ENCODE results near the gene WASL. TPM values are rescaled to one million over a fixed set of nuclear protein-coding genes. Genes with fewer than 3 reads are reported as not detected.
"Not testable (repeated sequence)": the region's sequence is repeated elsewhere in the genome, so short reads cannot be mapped to it uniquely, and the experiment has no call there.

WASL gene
- total and polyA plus RNA-seq, 7 donors, result 17.6 to 37.8 (median 31.0) TPM

DNA sequence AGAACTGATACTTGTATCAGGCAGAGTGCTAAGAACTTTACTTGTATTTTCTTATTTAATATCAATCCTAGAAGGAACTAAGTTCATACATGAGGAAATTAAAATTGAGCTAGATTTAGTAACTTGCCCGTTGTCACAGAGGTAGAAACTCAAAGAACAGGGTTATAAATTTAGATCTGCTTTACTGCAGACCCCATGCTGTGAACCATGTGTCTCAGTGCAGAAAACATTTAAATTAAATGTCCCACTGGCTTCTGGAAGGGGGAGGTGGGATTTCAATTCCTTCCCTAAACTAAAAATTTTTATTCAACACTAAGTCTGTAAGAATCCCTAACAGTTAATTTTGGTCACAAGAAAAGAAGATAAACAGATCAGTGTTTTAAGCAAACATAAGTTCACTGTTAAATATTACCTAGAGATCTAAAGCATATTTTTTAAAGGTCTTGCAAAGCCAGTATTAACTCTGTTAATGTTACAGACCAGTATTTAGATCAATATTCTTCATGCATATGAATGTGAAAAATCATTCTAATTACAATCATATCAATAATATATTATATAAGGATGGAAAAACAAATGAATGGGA lies 23.1 kb downstream of the WASL start:
- DNase-seq (no peak), ATAC-seq (no peak)
- Histone ChIP-seq H3K4me1 (peaks cover 57% of the 10 kb centered on the region), H3K9me3 (no peaks in the 10 kb centered on the region), H3K27ac (no peak overlapping the region), H3K36me3 (ENCODE audit: insufficient read depth in 1 of 2, low read depth in 1 of 2) (no peaks in the 10 kb centered on the region), H3K4me3 (no peak overlapping the region), H3K27me3 (ENCODE audit: insufficient read depth in 3 of 3, low read length in 2 of 3) (no peaks in the 10 kb centered on the region)
- TF ChIP-seq, protein P1, sequence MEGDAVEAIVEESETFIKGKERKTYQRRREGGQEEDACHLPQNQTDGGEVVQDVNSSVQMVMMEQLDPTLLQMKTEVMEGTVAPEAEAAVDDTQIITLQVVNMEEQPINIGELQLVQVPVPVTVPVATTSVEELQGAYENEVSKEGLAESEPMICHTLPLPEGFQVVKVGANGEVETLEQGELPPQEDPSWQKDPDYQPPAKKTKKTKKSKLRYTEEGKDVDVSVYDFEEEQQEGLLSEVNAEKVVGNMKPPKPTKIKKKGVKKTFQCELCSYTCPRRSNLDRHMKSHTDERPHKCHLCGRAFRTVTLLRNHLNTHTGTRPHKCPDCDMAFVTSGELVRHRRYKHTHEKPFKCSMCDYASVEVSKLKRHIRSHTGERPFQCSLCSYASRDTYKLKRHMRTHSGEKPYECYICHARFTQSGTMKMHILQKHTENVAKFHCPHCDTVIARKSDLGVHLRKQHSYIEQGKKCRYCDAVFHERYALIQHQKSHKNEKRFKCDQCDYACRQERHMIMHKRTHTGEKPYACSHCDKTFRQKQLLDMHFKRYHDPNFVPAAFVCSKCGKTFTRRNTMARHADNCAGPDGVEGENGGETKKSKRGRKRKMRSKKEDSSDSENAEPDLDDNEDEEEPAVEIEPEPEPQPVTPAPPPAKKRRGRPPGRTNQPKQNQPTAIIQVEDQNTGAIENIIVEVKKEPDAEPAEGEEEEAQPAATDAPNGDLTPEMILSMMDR (IDR thresholded peaks at IDR 0.05), result no peak
- WGBS, 3 donors, result 22 to 36% (median 23%) methylated on average over 1 of the region's 1 CpG
- intact Hi-C loops (cut with DNase I), result no loop called here

DNA sequence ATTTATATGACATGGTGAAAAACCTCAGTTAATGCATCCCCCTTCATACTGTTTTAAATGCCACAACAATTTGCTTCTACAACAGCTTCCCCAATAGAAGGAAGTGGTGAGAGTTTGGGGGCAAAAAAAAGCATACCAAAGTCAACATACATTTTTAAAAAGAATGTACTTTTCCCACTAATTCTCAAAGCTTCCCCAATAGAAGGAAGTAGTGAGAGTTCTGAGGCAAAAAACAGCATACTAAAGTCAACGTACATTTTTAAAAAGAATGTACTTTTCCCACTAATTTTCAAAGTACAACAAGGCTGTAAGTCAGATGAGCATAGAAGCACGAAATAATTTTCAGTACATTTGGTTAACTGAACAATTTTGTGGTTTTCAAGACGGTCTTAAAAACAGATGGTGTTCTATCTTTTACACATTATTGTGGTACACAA lies 24.0 kb downstream of the WASL start:
- 49 to 69% (median 49%) methylated on average over 3 of the region's 3 CpGs for WGBS, 3 donors
- DNase-seq (no peak), ATAC-seq (no peak)
- H3K27me3 ChIP-seq (ENCODE audit: insufficient read depth in 3 of 3, low read length in 2 of 3), result no peaks in the 10 kb centered on the region
- no peak overlapping the region for H3K27ac ChIP-seq
- H3K36me3 ChIP-seq (ENCODE audit: insufficient read depth in 1 of 2, low read depth in 1 of 2), result no peaks in the 10 kb centered on the region
- TF ChIP-seq, protein P1 (IDR thresholded peaks at IDR 0.05), result no peak
- peaks cover 60% of the 10 kb centered on the region for H3K4me1 ChIP-seq
- no peak overlapping the region for H3K4me3 ChIP-seq
- intact Hi-C loops (cut with DNase I), result no loop called here
- H3K9me3 ChIP-seq, result no peaks in the 10 kb centered on the region

DNA sequence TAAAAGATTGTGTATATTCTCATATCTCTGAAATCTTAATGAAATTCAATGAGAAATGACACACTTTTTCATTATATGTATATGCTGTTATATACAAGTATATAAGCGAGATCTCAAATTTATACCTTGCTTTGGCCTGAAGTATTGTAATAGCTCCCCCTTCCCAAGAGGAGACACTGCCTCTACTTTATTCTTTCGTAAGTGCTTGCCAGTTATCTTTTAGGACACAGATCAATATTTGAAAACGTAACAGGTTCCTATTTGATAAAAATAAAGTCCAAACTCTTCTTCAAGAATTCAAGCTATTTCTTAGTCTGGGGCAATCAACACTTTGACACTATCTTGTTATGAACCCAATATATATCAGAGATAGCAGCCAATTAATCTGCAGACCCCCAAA lies 24.9 kb downstream of the WASL start:
- H3K4me1 ChIP-seq, result peaks cover 63% of the 10 kb centered on the region
- TF ChIP-seq, protein P1 (IDR thresholded peaks at IDR 0.05), result no peak

DNA sequence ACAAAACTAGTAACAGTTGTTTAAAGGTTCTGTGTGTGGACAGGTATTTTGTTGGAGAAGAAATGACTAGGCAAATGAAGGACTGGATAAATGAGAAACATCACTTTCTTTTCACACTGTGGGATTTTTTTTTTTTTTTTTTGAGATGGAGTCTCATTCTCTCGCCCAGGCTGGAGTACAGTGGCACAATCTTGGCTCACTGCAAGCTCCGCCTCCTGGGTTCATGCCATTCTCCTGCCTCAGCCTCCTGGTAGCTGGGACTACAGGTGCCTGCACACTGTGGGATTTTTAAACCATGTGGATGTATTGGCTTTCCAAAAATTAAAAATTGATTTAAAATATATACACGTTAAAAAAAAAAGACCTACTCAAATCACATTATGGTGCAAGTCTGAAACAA lies 28.3 kb downstream of the WASL start:
- DNase-seq; H3K36me3 ChIP-seq (ENCODE audit: insufficient read depth in 1 of 2, low read depth in 1 of 2); H3K4me3 ChIP-seq; H3K27ac ChIP-seq; H3K27me3 ChIP-seq (ENCODE audit: insufficient read depth in 3 of 3, low read length in 2 of 3); H3K9me3 ChIP-seq; intact Hi-C loops (cut with DNase I): not testable (repeated sequence)
- peaks cover 60% of the 10 kb centered on the region for H3K4me1 ChIP-seq
- ATAC-seq, result peak in 3 of 4 donors; percentile 40 to 71 (median 57)
- WGBS, 3 donors, result 41 to 68% (median 54%) methylated on average over 3 of the region's 3 CpGs

More for the DNA sequence above, 24.9 kb downstream of the WASL start:
- no peaks in the 10 kb centered on the region for H3K36me3 ChIP-seq (ENCODE audit: insufficient read depth in 1 of 2, low read depth in 1 of 2)
- no peak overlapping the region for H3K27ac ChIP-seq
- H3K9me3 ChIP-seq, result no peaks in the 10 kb centered on the region
- 79 to 84% (median 81%) methylated on average over 3 of the region's 3 CpGs for WGBS, 3 donors
- ATAC-seq, result no peak
- no peak for DNase-seq
- intact Hi-C loops (cut with DNase I), result no loop called here
- no peak overlapping the region for H3K4me3 ChIP-seq
- no peaks in the 10 kb centered on the region for H3K27me3 ChIP-seq (ENCODE audit: insufficient read depth in 3 of 3, low read length in 2 of 3)

DNA sequence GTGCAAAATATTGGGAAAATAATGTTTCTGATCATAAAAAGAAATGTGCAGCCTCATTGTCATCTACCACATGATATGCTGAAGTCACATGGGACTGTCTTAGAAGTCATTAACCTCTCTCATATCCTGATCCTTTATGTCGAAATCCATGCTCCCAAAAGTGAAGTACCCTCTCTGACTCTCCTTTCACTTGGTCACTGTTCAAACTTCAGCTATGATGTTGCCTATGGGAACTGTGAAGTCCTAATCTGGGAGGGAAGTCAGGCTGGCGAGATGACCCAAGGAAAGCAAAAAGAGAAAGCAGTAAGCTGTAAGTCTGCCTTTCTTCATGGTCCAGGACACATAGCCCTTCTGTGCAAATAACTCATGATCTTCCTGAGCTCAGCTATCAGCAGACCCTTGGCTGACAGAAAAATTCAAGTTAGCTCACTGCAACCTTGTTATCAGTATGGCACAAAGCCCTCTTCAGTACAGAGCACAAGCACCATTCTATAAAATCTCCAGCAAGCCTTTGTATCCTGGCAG lies 29.5 kb downstream of the WASL start:
- H3K27me3 ChIP-seq (ENCODE audit: insufficient read depth in 3 of 3, low read length in 2 of 3), result no peaks in the 10 kb centered on the region
- H3K27ac ChIP-seq, result no peak overlapping the region
- no peak overlapping the region for H3K4me3 ChIP-seq
- WGBS, 3 donors, result 83 to 86% (median 83%) methylated on average over 2 of the region's 2 CpGs
- no peaks in the 10 kb centered on the region for H3K9me3 ChIP-seq
- DNase-seq, result no peak
- intact Hi-C loops (cut with DNase I), result no loop called here
- H3K36me3 ChIP-seq (ENCODE audit: insufficient read depth in 1 of 2, low read depth in 1 of 2), result no peaks in the 10 kb centered on the region
- peaks cover 54% of the 10 kb centered on the region for H3K4me1 ChIP-seq
- peak in 2 of 4 donors; percentile 23 to 24 for ATAC-seq
- TF ChIP-seq, protein P1 (IDR thresholded peaks at IDR 0.05), result no peak

All from psoas muscle (tissue), 8 donors.